Endometrial microvascular endothelial cells (primary cell): ENCODE measurements around the gene SCGN. TPM values are rescaled to one million over a fixed set of nuclear protein-coding genes. Genes with fewer than 3 reads are reported as not detected.

Experiments
- in situ Hi-C: cut with HindIII; loops from 2 replicates; pipeline ENCODE4 v1.10.0; 2017; ENCODE audit warnings: low sequenced_read_pairs, low pct_unique_long_range_greater_than_20kb; ENCODE audit errors: inconsistent ontology term
- total RNA-seq: library from RNA; depleted of rRNA; stranded (reverse); fragments of >200 nt; gene quantifications from one replicate; pipeline ENCODE4 v1.2.3, GENCODE V29; 2015; ENCODE audit errors: inconsistent ontology term

SCGN gene
- total RNA-seq: not detected

DNA sequence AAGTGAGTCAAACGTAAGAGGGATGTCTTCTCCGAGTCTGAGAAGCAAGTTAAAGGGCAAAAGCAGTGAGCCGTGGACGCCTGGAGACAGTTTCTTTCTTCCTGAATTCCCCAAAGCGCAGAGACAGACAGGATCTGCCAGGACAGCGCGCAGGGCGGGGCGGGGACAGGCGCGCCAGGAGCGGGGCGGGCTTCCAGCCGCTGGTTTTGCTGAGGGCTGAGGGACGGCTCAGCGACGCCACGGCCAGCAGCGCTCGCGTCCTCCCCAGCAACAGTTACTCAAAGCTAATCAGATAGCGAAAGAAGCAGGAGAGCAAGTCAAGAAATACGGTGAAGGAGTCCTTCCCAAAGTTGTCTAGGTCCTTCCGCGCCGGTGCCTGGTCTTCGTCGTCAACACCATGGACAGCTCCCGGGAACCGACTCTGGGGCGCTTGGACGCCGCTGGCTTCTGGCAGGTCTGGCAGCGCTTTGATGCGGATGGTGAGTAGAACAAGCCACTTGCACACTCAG is at the start of gene SCGN:
Gene SCGN (plus strand): TSS at position 209 of the 509 bp plus-strand sequence. CDS start 189 bp downstream, at position 398.
- in situ Hi-C loops: no loop called here

GRCh38 chr6:25602674-25602982 is 49.4 kb upstream of the SCGN start:
- in situ Hi-C loops: no loop called here

GRCh38 chr6:25603251-25603650 is 48.8 kb upstream of the SCGN start:
- in situ Hi-C loops: no loop called here

- in situ Hi-C loops: no loop called here
These were observed 45.9 kb upstream of the SCGN start for GRCh38 chr6:25606151-25606550.

- in situ Hi-C loops: no loop called here
These were observed 43.3 kb upstream of the SCGN start for GRCh38 chr6:25608558-25609174.

- in situ Hi-C loops: no loop called here
These were observed 39.3 kb upstream of the SCGN start for GRCh38 chr6:25612666-25613065.

DNA sequence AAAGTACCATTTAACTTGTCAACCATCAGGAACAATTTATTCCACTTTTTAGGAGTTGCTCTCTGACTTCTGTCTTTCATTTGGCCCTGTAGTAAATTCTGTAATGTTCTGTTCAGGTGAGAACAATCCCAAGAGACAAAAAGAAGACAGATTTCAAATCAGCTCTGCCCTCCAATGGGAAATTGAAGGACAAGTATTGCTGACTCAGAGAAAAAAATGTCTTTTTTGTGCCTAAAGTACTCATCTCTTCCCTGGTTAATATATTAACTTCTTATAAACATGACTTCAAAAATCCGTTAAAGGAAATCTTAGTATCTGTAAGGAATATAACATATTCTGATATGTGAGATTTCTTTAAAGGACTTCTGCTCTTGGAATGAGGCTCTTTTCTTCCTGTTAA is 38.6 kb upstream of the SCGN start:
- in situ Hi-C loops: no loop called here

DNA sequence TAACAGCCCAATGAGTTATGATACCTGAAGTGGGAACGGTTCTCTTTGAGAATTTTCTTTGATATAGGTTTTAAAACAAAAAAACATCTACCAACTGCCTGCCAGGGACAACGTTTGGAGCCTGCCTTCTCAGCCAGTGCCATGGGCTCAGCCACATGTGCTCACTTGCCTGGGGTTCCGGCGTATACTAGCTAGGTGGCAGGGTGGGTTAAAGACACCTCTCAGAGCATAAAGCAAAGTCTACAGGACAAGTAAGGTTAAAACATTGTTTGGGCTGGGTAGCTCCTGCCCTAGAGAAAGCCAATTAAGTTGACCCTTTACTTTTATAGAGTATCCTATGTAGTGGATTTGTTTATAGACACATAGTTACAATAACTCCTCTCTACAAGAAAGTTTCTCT is 38.0 kb upstream of the SCGN start:
- in situ Hi-C loops: no loop called here

DNA sequence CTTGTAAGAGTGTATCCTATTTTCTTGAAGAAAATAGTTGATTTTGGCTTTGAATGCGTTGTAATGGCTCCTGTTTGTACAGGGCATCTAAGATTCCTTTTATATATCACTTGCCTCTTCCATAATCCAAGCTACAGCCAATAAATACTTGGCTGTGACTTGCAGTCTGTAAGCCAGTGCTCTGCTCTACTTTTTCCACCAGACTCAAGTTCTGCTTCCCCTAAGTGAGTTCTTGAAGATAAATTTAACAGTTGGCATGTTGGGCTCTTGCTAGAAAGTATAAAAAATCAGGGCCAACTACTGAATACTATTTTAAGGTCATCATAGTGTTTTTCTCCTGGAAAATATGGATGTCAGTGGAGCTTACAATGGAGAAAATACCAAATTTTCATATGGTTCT is 36.5 kb upstream of the SCGN start:
- in situ Hi-C loops: no loop called here

DNA sequence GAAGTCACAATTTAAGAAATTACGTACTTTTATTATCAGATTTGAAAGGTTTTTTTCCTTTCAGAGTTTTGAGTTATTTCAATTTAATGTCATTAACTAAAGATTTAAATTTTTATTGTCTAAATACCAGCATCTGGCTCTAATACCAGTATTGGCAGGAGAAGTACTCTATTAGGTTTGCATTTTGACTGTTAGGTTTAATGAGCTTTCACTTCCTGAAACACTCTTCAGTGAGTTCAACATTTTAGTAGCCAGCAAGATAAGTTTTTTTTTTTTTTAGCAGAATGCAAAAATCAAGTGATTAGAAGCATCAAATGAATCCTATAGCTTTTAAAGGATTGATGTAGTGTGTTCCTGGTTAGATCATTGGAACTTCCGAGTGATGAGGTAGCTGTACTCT is 34.0 kb upstream of the SCGN start:
- in situ Hi-C loops: no loop called here

- in situ Hi-C loops: no loop called here
These were observed 32.8 kb upstream of the SCGN start for GRCh38 chr6:25619217-25619616.

- in situ Hi-C loops: no loop called here
These were observed 31.6 kb upstream of the SCGN start for GRCh38 chr6:25620391-25620790.

GRCh38 chr6:25623065-25623464 is 28.9 kb upstream of the SCGN start:
- in situ Hi-C loops: no loop called here

- in situ Hi-C loops: no loop called here
These were observed 28.1 kb upstream of the SCGN start for GRCh38 chr6:25623879-25624278.

- in situ Hi-C loops: no loop called here
These were observed 25.0 kb upstream of the SCGN start for GRCh38 chr6:25627001-25627400.

- in situ Hi-C loops: no loop called here
These were observed 23.4 kb upstream of the SCGN start for GRCh38 chr6:25628471-25629197.

DNA sequence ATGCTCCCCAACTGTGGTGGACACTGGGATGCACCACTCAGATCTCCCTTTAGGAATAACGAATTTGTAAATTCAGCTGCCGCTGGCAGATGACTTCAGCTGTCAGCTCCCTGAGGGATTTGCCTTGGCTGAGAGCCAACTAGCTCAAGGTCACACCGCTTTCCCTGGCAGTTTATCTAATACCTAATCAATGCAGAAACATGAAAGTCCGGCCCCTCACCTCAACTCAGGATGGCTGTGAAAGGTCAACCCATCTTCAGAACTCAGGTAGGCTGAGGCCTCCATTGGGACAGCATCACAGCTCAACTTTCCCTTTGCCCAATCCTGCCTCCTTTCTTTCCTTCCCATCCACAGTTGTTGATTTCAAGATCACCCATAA is 22.8 kb upstream of the SCGN start:
- in situ Hi-C loops: no loop called here

DNA sequence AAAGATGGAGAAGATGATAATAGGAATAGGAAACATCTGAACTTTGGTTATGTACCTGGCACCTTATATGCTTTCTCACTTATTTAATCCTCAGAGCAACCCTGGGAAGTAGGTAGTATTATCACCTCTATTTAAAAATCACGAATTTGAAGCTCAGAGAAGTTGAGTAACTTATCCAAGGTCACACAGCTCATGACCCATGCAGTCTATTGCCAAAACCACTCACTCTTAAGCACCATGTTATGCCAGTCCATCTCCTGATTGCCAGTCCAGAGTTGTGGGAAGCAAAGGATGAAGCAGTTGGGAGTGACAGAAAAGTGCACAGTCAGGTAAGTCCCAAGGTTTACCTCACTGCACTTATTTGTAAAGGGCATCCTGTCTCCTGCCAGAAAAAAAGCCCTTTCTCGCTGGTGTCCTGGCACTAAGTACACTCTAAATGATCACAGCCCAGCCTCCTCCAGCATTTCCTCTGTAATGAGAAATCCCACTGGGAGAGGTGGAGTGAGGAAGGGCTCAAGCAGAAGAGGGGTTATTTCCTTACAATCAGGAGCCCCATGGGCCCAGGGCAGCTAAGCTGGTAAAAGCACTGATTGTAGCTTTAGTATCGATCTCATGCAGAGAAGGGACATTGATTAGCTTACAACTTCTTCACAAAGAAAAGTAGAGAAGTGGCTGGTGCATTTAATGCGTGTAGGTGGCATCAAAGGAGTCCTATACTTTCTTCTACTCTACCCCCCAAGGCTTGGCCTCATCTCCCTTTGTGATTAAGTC is 21.3 kb upstream of the SCGN start:
- in situ Hi-C loops: no loop called here

- in situ Hi-C loops: no loop called here
These were observed 16.1 kb upstream of the SCGN start for GRCh38 chr6:25635886-25636317.

GRCh38 chr6:25637211-25637610 is 14.8 kb upstream of the SCGN start:
- in situ Hi-C loops: no loop called here
